Measurements from ENCODE around the gene ETV6.

DNA sequence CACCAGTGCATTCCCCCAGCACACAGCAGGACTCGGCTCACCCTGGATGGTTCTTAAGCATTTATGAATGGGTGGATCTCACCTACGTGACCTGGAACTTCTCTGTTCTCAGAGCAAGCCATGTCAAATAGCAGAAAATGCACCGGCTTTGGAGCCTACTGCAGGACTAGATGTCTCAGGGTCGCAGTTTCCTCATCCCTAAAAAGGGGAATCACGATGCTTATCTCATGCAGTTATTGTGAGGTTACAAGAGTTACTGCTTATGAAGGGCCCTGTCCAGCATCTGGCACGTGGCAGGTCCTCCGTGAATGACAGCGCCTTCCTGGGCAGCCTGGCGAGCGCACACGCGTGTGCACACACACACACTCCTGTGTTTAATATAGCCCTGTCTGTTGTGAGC lies 128.5 kb downstream of the ETV6 start:
- TF ChIP-seq, protein P1, sequence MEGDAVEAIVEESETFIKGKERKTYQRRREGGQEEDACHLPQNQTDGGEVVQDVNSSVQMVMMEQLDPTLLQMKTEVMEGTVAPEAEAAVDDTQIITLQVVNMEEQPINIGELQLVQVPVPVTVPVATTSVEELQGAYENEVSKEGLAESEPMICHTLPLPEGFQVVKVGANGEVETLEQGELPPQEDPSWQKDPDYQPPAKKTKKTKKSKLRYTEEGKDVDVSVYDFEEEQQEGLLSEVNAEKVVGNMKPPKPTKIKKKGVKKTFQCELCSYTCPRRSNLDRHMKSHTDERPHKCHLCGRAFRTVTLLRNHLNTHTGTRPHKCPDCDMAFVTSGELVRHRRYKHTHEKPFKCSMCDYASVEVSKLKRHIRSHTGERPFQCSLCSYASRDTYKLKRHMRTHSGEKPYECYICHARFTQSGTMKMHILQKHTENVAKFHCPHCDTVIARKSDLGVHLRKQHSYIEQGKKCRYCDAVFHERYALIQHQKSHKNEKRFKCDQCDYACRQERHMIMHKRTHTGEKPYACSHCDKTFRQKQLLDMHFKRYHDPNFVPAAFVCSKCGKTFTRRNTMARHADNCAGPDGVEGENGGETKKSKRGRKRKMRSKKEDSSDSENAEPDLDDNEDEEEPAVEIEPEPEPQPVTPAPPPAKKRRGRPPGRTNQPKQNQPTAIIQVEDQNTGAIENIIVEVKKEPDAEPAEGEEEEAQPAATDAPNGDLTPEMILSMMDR (IDR thresholded peaks at IDR 0.05), result no peak
- no peak for TF ChIP-seq POLR2A (IDR thresholded peaks at IDR 0.05)

All from right lobe of liver (tissue), 4 donors.